ENCODE data around the gene CNTN4. TPM values are rescaled to one million over a fixed set of nuclear protein-coding genes. Genes with fewer than 3 reads are reported as not detected.

Gene CNTN4
- total RNA-seq, 1 donor from 2014 or later, result 48.3 TPM

DNA sequence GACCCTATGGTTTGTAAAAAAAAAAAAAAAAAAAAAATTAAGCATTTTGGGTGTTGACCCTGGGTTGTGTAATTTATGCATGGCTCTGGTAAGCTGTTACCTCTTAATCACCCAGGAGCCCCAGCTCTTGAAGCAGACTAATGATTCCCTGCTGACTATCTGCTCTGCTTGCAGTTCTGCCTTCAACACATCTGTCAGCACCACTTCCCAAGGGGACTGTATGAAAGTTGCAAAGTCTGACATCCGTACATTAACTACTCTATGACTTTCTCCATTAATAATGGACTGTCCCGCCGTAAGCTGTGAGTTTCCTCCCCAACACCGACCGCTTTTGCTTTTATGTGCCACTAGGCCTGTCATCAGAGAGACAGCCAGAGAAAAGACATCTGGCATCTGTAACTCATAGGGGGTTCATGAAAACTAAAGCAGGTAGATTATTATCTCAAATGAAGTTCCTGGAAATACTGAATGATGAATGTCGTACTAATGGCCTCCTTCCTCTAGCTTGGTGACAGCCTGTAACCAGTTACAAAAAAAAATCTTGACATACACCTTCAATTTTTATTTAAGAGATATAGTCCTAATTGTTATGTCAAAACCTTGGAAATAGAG, 740.0 kb downstream of the CNTN4 start:
- DNase-seq (ENCODE audit: extremely low spot score, unreplicated experiment), result no peak
- no peaks in the 10 kb centered on the region for H3K36me3 Mint-ChIP-seq (ENCODE audit: unreplicated experiment)

DNA sequence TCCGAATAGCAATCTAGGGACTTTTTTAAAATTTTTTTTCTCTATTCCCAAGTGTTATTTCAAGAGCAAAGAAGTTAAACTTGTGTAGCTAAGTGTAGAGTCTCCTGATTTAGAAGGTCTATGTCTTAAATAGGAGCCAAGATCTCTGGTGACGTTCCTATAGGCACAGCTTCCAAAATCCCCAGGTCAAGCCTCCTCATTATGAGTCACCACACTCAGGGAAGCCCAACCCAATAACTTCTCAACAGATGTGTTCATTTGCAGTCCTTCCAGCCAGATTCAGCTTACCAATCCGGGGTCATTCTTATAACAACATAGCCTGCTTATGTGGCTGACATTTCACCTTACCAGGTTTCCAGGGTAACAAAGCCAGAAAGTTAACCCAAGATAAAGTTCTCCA, 741.2 kb downstream of the CNTN4 start:
- no peak for TF ChIP-seq CTCF (IDR thresholded peaks at IDR 0.05)
- DNase-seq (ENCODE audit: extremely low spot score, unreplicated experiment), result no peak
- no peak overlapping the region for H3K4me3 Mint-ChIP-seq (ENCODE audit: unreplicated experiment)
- H3K9me3 Mint-ChIP-seq (ENCODE audit: unreplicated experiment), result peaks cover 26% of the 10 kb centered on the region
- no peaks in the 10 kb centered on the region for H3K27me3 Mint-ChIP-seq (ENCODE audit: unreplicated experiment)
- no peak overlapping the region for H3K27ac Mint-ChIP-seq (ENCODE audit: unreplicated experiment)
- no peaks in the 10 kb centered on the region for H3K36me3 Mint-ChIP-seq (ENCODE audit: unreplicated experiment)
- no peaks in the 10 kb centered on the region for H3K4me1 Mint-ChIP-seq (ENCODE audit: unreplicated experiment)

More for the DNA sequence above, 740.0 kb downstream of the CNTN4 start:
- TF ChIP-seq CTCF (IDR thresholded peaks at IDR 0.05), result no peak
- no peaks in the 10 kb centered on the region for H3K27me3 Mint-ChIP-seq (ENCODE audit: unreplicated experiment)
- no peak overlapping the region for H3K27ac Mint-ChIP-seq (ENCODE audit: unreplicated experiment)
- peaks cover 17% of the 10 kb centered on the region for H3K9me3 Mint-ChIP-seq (ENCODE audit: unreplicated experiment)
- H3K4me3 Mint-ChIP-seq (ENCODE audit: unreplicated experiment), result no peak overlapping the region
- H3K4me1 Mint-ChIP-seq (ENCODE audit: unreplicated experiment), result no peaks in the 10 kb centered on the region

DNA sequence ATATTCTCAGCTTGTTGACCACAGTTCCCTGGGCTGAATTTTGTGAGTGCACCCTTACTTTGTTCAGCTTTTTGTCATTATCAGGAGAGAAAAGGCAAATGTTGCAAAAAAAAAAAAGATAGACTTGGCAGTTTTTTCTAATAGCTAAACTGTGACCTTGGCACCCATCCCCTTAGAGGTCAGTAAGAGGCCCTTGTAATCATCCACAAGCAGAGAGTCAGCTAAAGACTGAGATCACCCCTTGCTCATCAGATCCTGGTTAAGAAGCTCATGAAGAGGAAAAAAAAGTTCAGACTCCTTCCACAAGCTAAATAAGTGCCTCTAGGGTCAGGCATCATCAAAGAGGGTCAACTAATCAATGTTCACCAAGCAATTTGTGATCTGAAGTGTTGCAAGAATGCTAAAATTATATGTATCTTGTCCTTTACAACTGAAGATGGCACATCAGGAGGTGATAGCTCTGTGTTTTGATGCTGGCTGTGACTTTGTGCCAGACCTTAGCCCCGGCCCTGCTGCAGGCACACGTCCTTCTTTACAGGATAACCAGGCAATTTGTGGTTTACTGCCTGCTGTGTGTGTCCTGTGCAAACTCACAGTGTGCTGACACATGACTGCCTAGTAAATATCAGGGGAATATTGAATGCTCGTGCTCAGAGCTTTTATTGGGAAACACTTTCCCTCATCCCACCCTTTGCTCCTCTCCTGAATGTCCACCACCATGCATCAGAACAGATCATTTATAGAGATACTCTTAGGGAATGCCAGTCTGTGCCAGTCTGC, 748.6 kb downstream of the CNTN4 start:
- no peak for TF ChIP-seq CTCF (IDR thresholded peaks at IDR 0.05)
- Mint-ChIP-seq H3K27me3 (ENCODE audit: unreplicated experiment) (no peaks in the 10 kb centered on the region), H3K4me3 (ENCODE audit: unreplicated experiment) (no peak overlapping the region), H3K4me1 (ENCODE audit: unreplicated experiment) (no peaks in the 10 kb centered on the region), H3K27ac (ENCODE audit: unreplicated experiment) (no peak overlapping the region), H3K9me3 (ENCODE audit: unreplicated experiment) (peaks cover 58% of the 10 kb centered on the region), H3K36me3 (ENCODE audit: unreplicated experiment) (no peaks in the 10 kb centered on the region)
- no peak for DNase-seq (ENCODE audit: extremely low spot score, unreplicated experiment)

DNA sequence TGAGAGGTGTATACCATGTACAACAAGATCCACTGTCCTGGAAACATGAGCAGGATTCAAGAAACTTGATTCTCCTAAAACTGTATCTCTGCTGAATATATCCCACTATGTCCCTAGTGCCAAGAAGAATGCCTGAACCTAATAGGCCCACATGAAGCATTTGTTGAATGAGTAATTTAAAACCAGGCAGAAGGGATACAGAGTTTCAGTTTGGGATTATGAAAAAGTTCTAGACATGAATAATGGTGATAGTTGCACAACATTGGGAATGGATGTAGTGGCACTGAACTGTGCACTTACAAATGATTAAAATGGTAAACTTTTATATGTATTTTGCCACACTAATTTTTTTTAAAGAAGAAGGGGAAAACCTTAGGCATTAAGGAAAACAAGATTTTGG, 750.4 kb downstream of the CNTN4 start:
- Mint-ChIP-seq H3K4me1 (ENCODE audit: unreplicated experiment) (no peaks in the 10 kb centered on the region), H3K9me3 (ENCODE audit: unreplicated experiment) (peaks cover 49% of the 10 kb centered on the region), H3K27me3 (ENCODE audit: unreplicated experiment) (no peaks in the 10 kb centered on the region), H3K4me3 (ENCODE audit: unreplicated experiment) (no peak overlapping the region), H3K36me3 (ENCODE audit: unreplicated experiment) (no peaks in the 10 kb centered on the region), H3K27ac (ENCODE audit: unreplicated experiment) (no peak overlapping the region)
- no peak for TF ChIP-seq CTCF (IDR thresholded peaks at IDR 0.05)
- DNase-seq (ENCODE audit: extremely low spot score, unreplicated experiment), result no peak

DNA sequence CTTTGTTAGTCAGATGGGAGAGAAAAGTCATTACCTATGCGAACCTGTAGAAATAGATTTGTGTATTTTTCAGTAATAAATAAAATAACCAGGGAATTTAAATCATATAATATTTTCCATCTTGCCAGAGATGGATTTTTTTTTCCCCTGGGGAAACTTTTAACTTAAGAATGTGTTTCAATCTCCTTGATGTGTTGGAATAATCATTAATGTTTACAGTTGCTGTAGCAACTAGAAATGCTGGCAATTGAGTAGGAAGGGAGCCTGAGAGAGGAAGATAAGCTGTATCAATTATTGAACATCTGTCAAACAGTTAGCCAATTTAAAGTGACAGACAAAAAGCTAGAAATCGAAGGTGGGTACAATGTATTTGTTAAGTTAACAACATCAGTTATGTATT, 752.0 kb downstream of the CNTN4 start:
- Mint-ChIP-seq H3K9me3 (ENCODE audit: unreplicated experiment) (peaks cover 45% of the 10 kb centered on the region), H3K4me3 (ENCODE audit: unreplicated experiment) (no peak overlapping the region), H3K4me1 (ENCODE audit: unreplicated experiment) (no peaks in the 10 kb centered on the region), H3K27ac (ENCODE audit: unreplicated experiment) (no peak overlapping the region), H3K36me3 (ENCODE audit: unreplicated experiment) (no peaks in the 10 kb centered on the region), H3K27me3 (ENCODE audit: unreplicated experiment) (no peaks in the 10 kb centered on the region)
- no peak for DNase-seq (ENCODE audit: extremely low spot score, unreplicated experiment)
- no peak for TF ChIP-seq CTCF (IDR thresholded peaks at IDR 0.05)

Measured in osteocyte (in vitro differentiated cells).